GM11168 (cell line): Measurements from ENCODE around the gene METTL24.

ENCODE experiments used
- in situ Hi-C: fragments of 300-500 bp; cut with MboI; formaldehyde crosslinking; loops from one replicate; pipeline ENCODE4 v1.12.0; 2022; ENCODE audit warnings: low sequenced_read_pairs; ENCODE audit not compliant: unreplicated experiment

METTL24 gene

GRCh38 chr6:110357664-110358552 lies at the start of gene METTL24:
Gene METTL24 (minus strand): TSS chr6:110358349. CDS start chr6:110358272, 77 bp downstream.
- in situ Hi-C loops: no loop called here

- in situ Hi-C loops: no loop called here
Observed at GRCh38 chr6:110404607-110405006, 46.5 kb upstream of the METTL24 start.

GRCh38 chr6:110401585-110402176 lies 43.5 kb upstream of the METTL24 start:
- in situ Hi-C loops: no loop called here

GRCh38 chr6:110400208-110400607 lies 42.1 kb upstream of the METTL24 start:
- in situ Hi-C loops: no loop called here

- in situ Hi-C loops: loop anchor here (10.0 kb wide), 1 partner anchor 695 kb away; no protein-coding TSS in a partner anchor
Observed at GRCh38 chr6:110399219-110400071, 41.3 kb upstream of the METTL24 start.

GRCh38 chr6:110398778-110399177 lies 40.6 kb upstream of the METTL24 start:
- in situ Hi-C loops: loop anchor here (10.0 kb wide), 1 partner anchor 694 kb away; no protein-coding TSS in a partner anchor

- in situ Hi-C loops: loop anchor here (10.0 kb wide), 1 partner anchor 690 kb away; no protein-coding TSS in a partner anchor
Observed at GRCh38 chr6:110395221-110395620, 37.1 kb upstream of the METTL24 start.

- in situ Hi-C loops: loop anchor here (10.0 kb wide), 1 partner anchor 690 kb away; no protein-coding TSS in a partner anchor
Observed at GRCh38 chr6:110394409-110394808, 36.3 kb upstream of the METTL24 start.

- in situ Hi-C loops: loop anchor here (10.0 kb wide), 1 partner anchor 688 kb away; no protein-coding TSS in a partner anchor
Observed at GRCh38 chr6:110392727-110393126, 34.6 kb upstream of the METTL24 start.

- in situ Hi-C loops: loop anchor here (10.0 kb wide), 1 partner anchor 686 kb away; no protein-coding TSS in a partner anchor
Observed at GRCh38 chr6:110390404-110390803, 32.3 kb upstream of the METTL24 start.

- in situ Hi-C loops: loop anchor here (10.0 kb wide), 1 partner anchor 685 kb away; no protein-coding TSS in a partner anchor
Observed at GRCh38 chr6:110389689-110390382, 31.7 kb upstream of the METTL24 start.

- in situ Hi-C loops: no loop called here
Observed at GRCh38 chr6:110387986-110388385, 29.8 kb upstream of the METTL24 start.

- in situ Hi-C loops: no loop called here
Observed at GRCh38 chr6:110385458-110385863, 27.3 kb upstream of the METTL24 start.

- in situ Hi-C loops: no loop called here
Observed at GRCh38 chr6:110378552-110378951, 20.4 kb upstream of the METTL24 start.

GRCh38 chr6:110369066-110369465 lies 10.9 kb upstream of the METTL24 start:
- in situ Hi-C loops: no loop called here

GRCh38 chr6:110368284-110368683 lies 10.1 kb upstream of the METTL24 start:
- in situ Hi-C loops: no loop called here

- in situ Hi-C loops: no loop called here
Observed at GRCh38 chr6:110367825-110368224, 9.7 kb upstream of the METTL24 start.

- in situ Hi-C loops: no loop called here
Observed at GRCh38 chr6:110366975-110367374, 8.8 kb upstream of the METTL24 start.

GRCh38 chr6:110366256-110366655 lies 8.1 kb upstream of the METTL24 start:
- in situ Hi-C loops: no loop called here
